CD14-positive monocyte (primary cell): Measurements from ENCODE around the gene CCDC154. TPM values are rescaled to one million over a fixed set of nuclear protein-coding genes. Genes with fewer than 3 reads are reported as not detected.
A peak's percentile ranks its signal among the peaks of the same experiment; 100 is the strongest.

Experiments
- DNase-seq, 3 donors: peaks; one replicate each; pipeline ENCODE4 v3.0.0-alpha.2; 2011 to 2022
- H2AFZ ChIP-seq: 2 replicates; pipeline ENCODE4 v1.6.0; 2012; ENCODE audit warnings: mild to moderate bottlenecking, low read depth, low read length, inconsistent platforms; ENCODE audit not compliant: insufficient read depth, poor library complexity, severe bottlenecking
- H3K27ac ChIP-seq, 2 donors: 1 replicate in 1 of 2; 2 replicates in 1 of 2; pipeline ENCODE4 v1.5.1; 2012 to 2013; ENCODE audit warnings: low read length in 2 of 2, control low read depth in 1 of 2, inconsistent platforms in 1 of 2, low read depth in 1 of 2, mild to moderate bottlenecking in 1 of 2
- H3K27me3 ChIP-seq, 2 donors: one replicate each; pipeline versions ENCODE4 v1.6.0 to v1.6.1; 2011 to 2013; ENCODE audit warnings: low read length in 2 of 2; ENCODE audit not compliant: control insufficient read depth in 2 of 2, insufficient read depth in 2 of 2
- H3K36me3 ChIP-seq, 2 donors: replicated peaks in 1 of 2; 1 replicate in 1 of 2; 2 replicates in 1 of 2; pipeline versions ENCODE4 v1.5.1 to v1.6.1; 2012 to 2013; ENCODE audit warnings: low read length in 2 of 2, control low read depth in 1 of 2, inconsistent platforms in 1 of 2, mild to moderate bottlenecking in 1 of 2; ENCODE audit not compliant: insufficient read depth in 2 of 2, control insufficient read depth in 1 of 2
- H3K4me1 ChIP-seq, 2 donors: 1 replicate in 1 of 2; 2 replicates in 1 of 2; pipeline versions ENCODE4 v1.5.1 to v1.6.1; 2012 to 2013; ENCODE audit warnings: low read length in 2 of 2, control low read depth in 1 of 2, inconsistent platforms in 1 of 2, mild to moderate bottlenecking in 1 of 2, moderate library complexity in 1 of 2; ENCODE audit not compliant: insufficient read depth in 2 of 2, control insufficient read depth in 1 of 2
- H3K4me2 ChIP-seq: replicated peaks from 2 replicates; pipeline ENCODE3; 2012; ENCODE audit warnings: low read length, moderate library complexity, mild to moderate bottlenecking; ENCODE audit not compliant: poor library complexity, severe bottlenecking; ENCODE audit errors: extremely low read depth
- H3K4me3 ChIP-seq, 3 experiments: fragments of 200-600 bp in 1 of 3; sonication (generic) in 1 of 3; replicated peaks in 1 of 3; 1 replicate in 2 of 3; 2 replicates in 1 of 3; pipeline ENCODE4 v1.5.1; 2011 to 2013; ENCODE audit warnings: low read length in 3 of 3, mild to moderate bottlenecking in 3 of 3, control low read depth in 2 of 3, low read depth in 2 of 3, inconsistent platforms in 1 of 3, moderate library complexity in 1 of 3
- H3K79me2 ChIP-seq: 2 replicates; pipeline ENCODE4 v1.6.0; 2012; ENCODE audit warnings: mild to moderate bottlenecking, control low read depth, inconsistent platforms, low read length, moderate library complexity; ENCODE audit not compliant: insufficient read depth
- H3K9ac ChIP-seq: 2 replicates; pipeline ENCODE4 v1.6.0; 2017; ENCODE audit warnings: low read length, mild to moderate bottlenecking; ENCODE audit not compliant: insufficient read depth, poor library complexity, severe bottlenecking
- H3K9me3 ChIP-seq, 2 donors: replicated peaks in 1 of 2; 1 replicate in 1 of 2; 2 replicates in 1 of 2; pipeline versions ENCODE4 v1.5.1 to v1.6.1; 2012 to 2013; ENCODE audit warnings: low read length in 2 of 2, control low read depth in 1 of 2; ENCODE audit not compliant: control insufficient read depth in 1 of 2, insufficient read depth in 1 of 2
- H4K20me1 ChIP-seq: 2 replicates; pipeline ENCODE4 v1.6.0; 2012; ENCODE audit warnings: mild to moderate bottlenecking, low read length, control low read depth, moderate library complexity; ENCODE audit not compliant: insufficient read depth
- H3K27ac Mint-ChIP-seq, 7 donors: one replicate each; pipeline ENCODE4 v1.8.0; 2020; ENCODE audit warnings: mild to moderate bottlenecking in 7 of 7, mixed read lengths in 7 of 7, moderate library complexity in 6 of 7, inconsistent platforms in 2 of 7
- H3K27me3 Mint-ChIP-seq, 3 donors: one replicate each; pipeline ENCODE4 v1.8.0; 2021 to 2022; ENCODE audit warnings: low read depth in 3 of 3, mild to moderate bottlenecking in 3 of 3, mixed read lengths in 3 of 3, moderate library complexity in 3 of 3, inconsistent platforms in 1 of 3
- H3K36me3 Mint-ChIP-seq, 2 donors: one replicate each; pipeline ENCODE4 v1.8.0; 2020; ENCODE audit warnings: mixed read lengths in 2 of 2, inconsistent platforms in 1 of 2, mild to moderate bottlenecking in 1 of 2
- H3K4me1 Mint-ChIP-seq: one replicate; pipeline ENCODE4 v1.8.0; 2020; ENCODE audit warnings: mild to moderate bottlenecking, mixed read lengths
- H3K4me3 Mint-ChIP-seq, 2 donors: one replicate each; pipeline ENCODE4 v1.8.0; 2020; ENCODE audit warnings: mild to moderate bottlenecking in 2 of 2, mixed read lengths in 2 of 2, moderate library complexity in 1 of 2
- H3K9me3 Mint-ChIP-seq, 7 donors: one replicate each; pipeline ENCODE4 v1.8.0; 2020 to 2022; ENCODE audit warnings: mixed read lengths in 7 of 7, mild to moderate bottlenecking in 6 of 7, moderate library complexity in 6 of 7, inconsistent platforms in 2 of 7
- CTCF ChIP-seq: fragments of 200-600 bp; IDR thresholded peaks from one replicate; pipeline ENCODE4 v1.8.0; 2022; ENCODE audit warnings: antibody characterized with exemption, mild to moderate bottlenecking
- WGBS: methylation state at CpG from one replicate; pipeline ENCODE4 v1.1.5; 2013; ENCODE audit warnings: missing lambda C conversion rate; ENCODE audit not compliant: insufficient coverage; 5-methylcytosine and 5-hydroxymethylcytosine counted together
- intact Hi-C, 2 donors: fragments of 100-400 bp; cut with micrococcal nuclease; formaldehyde crosslinking; loops; one replicate each; pipeline versions ENCODE4 v1.15.0 to v1.15.1; 2023
- polyA plus RNA-seq, 3 donors: library from polyadenylated mRNA; depleted of rRNA in 1 of 3; unstranded in 2 of 3; stranded (reverse) in 1 of 3; fragments of 300-500 nt in 2 of 3; fragments of >200 nt in 1 of 3; fragmentation: Illumina TruSeq in 2 of 3; gene quantifications; 1 replicate in 2 of 3; 2 replicates in 1 of 3; pipeline ENCODE4 v1.2.3, GENCODE V29; 2012 to 2021

CCDC154 gene
- polyA plus RNA-seq, 3 donors, result 5.9 TPM; not detected in 2

GRCh38 chr16:1459967-1460366, 15.6 kb upstream of the CCDC154 start:
- TF ChIP-seq CTCF, result no peak
- Histone ChIP-seq H3K79me2 (peaks cover 46% of the 10 kb centered on the region), H3K4me1 (no peaks in the 10 kb centered on the region), H3K27me3 (no peaks in the 10 kb centered on the region), H3K27ac (peak overlapping the region in 1 of 2 donors; percentile 31), H4K20me1 (peaks cover 83% of the 10 kb centered on the region), H3K9me3 (no peaks in the 10 kb centered on the region), H2AFZ (no peak overlapping the region), H3K36me3 (peaks cover 75 to 96% of the 10 kb centered on the region in 2 donors), H3K9ac (no peak overlapping the region), H3K4me2 (no peak overlapping the region), H3K4me3 (no peak overlapping the region)
- 100% methylated on average over 1 of the region's 10 CpGs for WGBS
- Mint-ChIP-seq H3K27me3 (peaks cover 0 to 3% (median 0%) of the 10 kb centered on the region in 3 donors), H3K9me3 (no peaks in the 10 kb centered on the region), H3K4me3 (no peak overlapping the region), H3K27ac (peak overlapping the region in 3 of 7 donors; percentile 74 to 78 (median 78)), H3K4me1 (no peaks in the 10 kb centered on the region), H3K36me3 (peaks cover 62 to 90% of the 10 kb centered on the region in 2 donors)
- DNase-seq, result no peak
- intact Hi-C loops, result loop anchor here in 1 of 2 donors (10.0 kb wide), 1 partner anchor 45 kb away; no protein-coding TSS in a partner anchor

GRCh38 chr16:1458977-1459341, 14.6 kb upstream of the CCDC154 start:
- no peaks in the 10 kb centered on the region for H3K4me1 ChIP-seq
- H3K9ac ChIP-seq, result no peak overlapping the region
- no peaks in the 10 kb centered on the region for H3K4me1 Mint-ChIP-seq
- no peaks in the 10 kb centered on the region for H3K9me3 Mint-ChIP-seq
- no peak overlapping the region for H3K4me3 Mint-ChIP-seq
- H3K36me3 ChIP-seq, result peaks cover 76 to 96% of the 10 kb centered on the region in 2 donors
- H3K27ac ChIP-seq, result no peak overlapping the region
- TF ChIP-seq CTCF, result no peak
- intact Hi-C loops, result loop anchor here in 1 of 2 donors (10.0 kb wide), 1 partner anchor 46 kb away; no protein-coding TSS in a partner anchor
- H2AFZ ChIP-seq, result no peak overlapping the region
- H3K27me3 Mint-ChIP-seq, result peaks cover 0 to 2% (median 0%) of the 10 kb centered on the region in 3 donors
- no peak overlapping the region for H3K4me3 ChIP-seq
- no peaks in the 10 kb centered on the region for H3K27me3 ChIP-seq
- H4K20me1 ChIP-seq, result peaks cover 76% of the 10 kb centered on the region
- H3K27ac Mint-ChIP-seq, result peak overlapping the region in 4 of 7 donors; percentile 13 to 86 (median 62)
- H3K36me3 Mint-ChIP-seq, result peaks cover 61 to 88% of the 10 kb centered on the region in 2 donors
- peak in 1 of 3 donors; percentile 25 for DNase-seq
- 60% methylated on average over 14 of the region's 14 CpGs for WGBS
- H3K9me3 ChIP-seq, result no peaks in the 10 kb centered on the region
- peaks cover 36% of the 10 kb centered on the region for H3K79me2 ChIP-seq
- no peak overlapping the region for H3K4me2 ChIP-seq
